Activated CD4-positive, alpha-beta T cell treated with anti-CD3 and anti-CD28 coated beads for 4 hours (primary cell): ENCODE measurements around the gene MICU1.
"Not testable (repeated sequence)": the region's sequence is repeated elsewhere in the genome, so short reads cannot be mapped to it uniquely, and the experiment has no call there.

Source experiments
- DNase-seq, 2 donors: peaks; one replicate each; pipeline ENCODE4 v3.0.0-alpha.2; 2020

The MICU1 gene

DNA sequence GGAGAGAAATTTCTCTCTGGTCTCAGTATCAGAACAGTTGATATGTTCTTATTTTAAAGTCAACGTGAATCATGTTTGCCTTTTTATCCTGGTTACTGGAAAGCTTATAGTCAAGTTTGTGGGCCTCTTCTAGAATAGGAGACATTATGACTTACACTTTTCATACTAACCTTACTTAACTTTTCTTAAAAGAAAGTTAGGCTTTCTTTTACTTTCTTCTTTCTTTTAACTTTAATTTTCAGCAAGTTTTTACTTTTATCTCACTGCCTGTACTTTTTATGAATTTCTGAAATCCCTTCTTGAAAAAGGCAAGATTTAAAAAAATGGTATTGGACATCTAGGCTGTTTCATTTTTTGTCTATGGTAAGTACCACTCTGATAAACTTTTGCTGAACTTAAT is 195.9 kb downstream of the MICU1 start:
- DNase-seq: no peak

GRCh38 chr10:72426986-72427385 is 198.9 kb downstream of the MICU1 start:
- DNase-seq: no peak

DNA sequence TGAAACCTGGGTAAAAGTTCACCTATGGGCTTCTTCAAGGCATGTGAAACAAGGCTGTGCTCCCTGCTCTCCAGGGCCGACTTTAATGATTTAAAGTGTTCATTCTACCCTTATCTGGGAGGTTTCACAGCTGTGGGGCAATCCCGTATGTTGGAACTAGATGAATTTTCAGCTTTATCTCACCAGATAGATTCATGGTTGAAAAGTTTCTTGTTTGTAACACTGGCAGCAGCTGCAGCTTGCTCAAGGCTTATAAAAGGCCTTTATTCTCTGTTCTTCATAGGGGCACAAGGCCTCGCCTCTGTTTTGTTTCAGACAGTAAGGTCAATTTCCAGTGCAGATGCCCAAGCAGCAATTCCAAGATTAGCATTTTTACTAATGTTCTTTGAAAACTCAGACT is 200.7 kb downstream of the MICU1 start:
- no peak for DNase-seq

GRCh38 chr10:72424561-72424960 is 201.3 kb downstream of the MICU1 start:
- no peak for DNase-seq

DNA sequence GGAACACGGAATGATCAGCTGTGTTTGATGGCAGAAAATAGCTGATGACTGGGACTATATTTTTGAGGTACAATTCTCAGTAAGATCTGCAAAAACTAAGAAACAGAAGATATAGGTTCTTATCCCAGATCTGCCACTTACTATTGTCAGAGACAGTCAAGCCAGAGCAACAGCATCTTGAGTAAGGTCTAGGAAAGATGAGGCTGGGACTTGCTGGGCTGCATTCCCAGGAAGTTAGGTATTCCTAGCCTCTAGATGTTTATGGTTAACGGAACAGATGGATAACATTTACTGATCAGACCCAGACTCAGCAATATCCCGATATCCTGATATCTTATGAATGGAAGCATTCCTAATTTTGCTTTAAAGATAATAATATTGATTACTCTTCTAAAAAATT is 202.5 kb downstream of the MICU1 start:
- no peak for DNase-seq

DNA sequence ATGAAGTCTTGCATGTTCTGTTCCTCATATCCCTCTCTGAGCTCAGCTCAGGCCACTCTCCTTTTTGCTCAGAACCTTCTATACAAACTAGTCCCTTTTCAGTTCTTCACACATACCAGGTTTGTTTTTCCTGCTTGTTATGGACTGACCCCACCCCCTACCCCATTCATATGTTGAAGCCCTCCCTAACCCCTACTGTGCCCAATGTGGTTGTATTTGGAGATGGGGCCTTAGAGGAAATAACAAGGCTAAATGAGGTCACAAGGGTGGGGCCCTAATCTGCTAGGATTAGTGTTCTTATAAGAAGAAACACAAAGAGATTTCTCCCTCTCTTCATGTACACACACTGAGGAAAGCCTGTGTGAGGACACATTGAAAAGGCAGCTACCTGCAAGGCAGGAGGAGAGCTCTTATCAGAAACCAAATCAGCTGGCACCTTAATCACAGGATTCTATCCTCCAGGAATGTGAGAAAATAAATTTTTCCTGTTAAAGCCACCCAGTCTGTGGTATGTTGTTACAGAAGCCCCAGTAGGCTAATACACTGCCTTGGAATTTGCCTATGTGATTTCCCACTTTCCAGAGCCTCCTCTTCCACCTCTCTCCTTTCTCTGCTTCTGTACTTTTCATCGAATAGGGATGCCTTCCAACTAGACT is 203.9 kb downstream of the MICU1 start:
- DNase-seq: no peak

DNA sequence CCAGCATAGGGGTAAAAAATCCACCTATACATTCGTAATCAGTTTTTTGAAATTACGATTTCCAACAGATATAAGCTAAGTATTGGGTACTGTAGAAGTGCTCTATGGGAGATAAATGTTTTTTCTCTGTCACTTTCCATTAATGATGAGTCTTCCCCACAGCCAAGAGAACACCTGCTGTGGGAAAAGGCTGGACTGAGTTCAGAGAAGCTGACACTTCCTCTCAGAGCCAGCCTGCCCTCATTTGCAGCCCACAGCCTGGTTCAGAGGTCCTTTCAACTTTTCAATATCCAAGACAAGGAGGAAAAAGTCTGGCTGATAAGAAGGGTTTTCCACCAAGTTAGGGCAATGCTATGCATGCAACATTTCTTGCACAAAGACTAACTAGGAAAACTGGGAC is 206.6 kb downstream of the MICU1 start:
- no peak for DNase-seq

DNA sequence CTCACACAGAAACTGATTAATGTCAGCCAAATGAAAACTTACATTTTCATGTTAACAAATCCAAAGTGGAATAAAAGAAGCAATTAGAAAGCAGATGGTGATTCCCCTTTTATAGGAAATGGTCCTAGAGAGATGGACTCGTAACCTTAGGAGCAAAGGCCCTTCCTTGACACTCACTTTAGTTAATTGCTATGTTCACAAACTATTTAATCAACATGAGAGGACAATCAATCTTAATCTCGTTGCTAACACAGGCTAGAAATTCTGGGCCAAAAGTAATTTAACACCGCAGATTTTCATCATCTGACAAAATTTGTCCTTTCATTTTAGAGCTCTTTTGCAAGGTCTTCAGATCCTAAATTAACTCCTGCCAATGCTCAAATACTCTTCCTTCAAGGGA is 207.2 kb downstream of the MICU1 start:
- DNase-seq: no peak

DNA sequence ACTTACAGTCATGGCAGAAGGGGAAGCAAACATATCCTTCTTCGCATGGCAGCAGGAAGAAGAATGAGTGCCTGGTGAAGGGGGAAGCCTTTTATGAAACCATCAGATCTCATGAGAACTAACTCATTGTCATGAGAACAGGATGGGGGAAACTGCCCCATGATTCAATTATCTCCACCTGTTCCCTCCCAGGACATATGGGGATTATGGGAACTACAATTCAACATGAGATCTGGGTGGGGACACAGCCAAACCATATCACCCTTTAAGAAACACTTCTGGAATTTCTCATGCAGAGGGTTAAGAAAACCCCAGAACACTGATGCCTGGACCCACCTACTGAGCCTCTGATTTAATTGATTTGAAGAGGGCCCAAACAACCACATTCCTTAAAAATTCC is 207.9 kb downstream of the MICU1 start:
- DNase-seq: no peak

DNA sequence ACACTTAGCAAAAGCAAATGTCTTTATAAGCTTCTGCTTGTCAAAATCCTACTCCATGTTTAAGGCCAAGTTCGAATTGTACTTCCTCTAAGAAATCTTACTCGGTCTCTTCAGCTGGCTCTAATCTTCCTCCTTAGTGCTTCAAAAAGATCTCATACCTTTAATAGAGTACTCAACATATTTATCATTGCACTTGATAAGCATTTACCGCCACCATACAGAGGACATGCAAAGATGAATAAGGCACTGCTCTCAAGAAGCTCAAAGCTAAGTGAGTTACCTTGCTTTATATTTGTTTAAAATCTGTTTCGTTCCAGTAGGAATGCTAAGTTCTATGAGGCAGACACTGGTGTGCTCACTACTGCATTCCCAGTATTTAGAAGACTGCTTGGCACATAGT is 209.2 kb downstream of the MICU1 start:
- DNase-seq: no peak

- DNase-seq: no peak
Measured at GRCh38 chr10:72414642-72415041, 211.2 kb downstream of the MICU1 start.

DNA sequence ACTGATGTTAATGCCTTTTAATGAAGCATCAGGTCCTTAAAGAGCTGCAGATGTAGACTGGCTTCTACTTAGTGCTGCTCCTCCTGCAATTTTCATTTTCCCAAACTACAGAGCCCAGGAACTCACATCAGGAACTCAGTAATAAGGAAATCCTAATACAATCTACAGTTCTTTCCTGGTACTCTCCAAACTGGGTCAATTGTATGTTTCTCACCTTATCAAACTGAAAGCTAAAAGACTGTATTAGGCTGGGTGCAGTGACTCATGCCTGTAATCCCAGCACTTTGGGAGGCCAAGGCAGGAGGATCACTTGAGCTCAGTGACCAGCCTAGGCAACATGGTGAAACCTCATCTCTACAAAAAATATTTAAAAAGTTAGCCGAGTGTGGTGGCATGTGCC is 216.7 kb downstream of the MICU1 start:
- DNase-seq: no peak

GRCh38 chr10:72407927-72408600 is 217.8 kb downstream of the MICU1 start:
- no peak for DNase-seq

DNA sequence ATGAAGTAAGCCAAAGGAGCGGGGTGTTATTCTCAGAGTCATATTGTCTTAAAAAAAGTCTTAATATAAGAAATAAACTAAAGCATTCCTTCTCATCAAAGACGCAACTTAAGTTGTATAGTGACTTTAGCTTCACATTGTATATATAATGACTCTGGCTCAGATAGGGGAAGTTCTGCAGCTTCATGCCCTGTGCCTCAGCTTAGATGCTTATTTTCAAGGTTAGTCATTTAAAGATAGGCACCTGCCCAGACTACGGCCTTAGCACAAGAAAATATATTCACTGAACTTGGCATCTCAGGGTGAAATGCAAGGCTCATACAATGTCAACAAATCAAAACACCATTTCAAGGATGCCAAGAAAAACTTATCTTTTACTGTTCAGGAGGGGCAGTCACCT is 218.4 kb downstream of the MICU1 start:
- DNase-seq: no peak

DNA sequence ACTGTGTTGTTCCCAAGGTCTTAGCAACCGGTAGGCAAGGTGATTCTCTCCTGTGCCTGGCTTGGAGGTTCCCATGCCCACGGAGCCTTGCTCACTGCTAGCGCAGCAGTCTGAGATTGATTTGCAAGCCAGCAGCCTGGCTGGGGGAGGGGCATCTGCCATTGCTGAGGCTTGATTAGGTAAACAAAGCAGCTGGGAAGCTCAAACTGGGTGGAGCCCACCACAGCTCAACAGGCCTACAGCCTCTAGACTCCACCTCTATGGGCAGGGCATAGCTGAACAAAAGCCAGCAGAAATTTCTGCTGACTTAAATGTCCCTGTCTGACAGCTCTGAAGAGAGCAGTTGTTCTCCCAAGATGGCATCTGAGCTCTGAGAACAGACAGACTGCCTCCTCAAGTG is 230.3 kb downstream of the MICU1 start:
- not testable (repeated sequence) for DNase-seq

- no peak for DNase-seq
Measured at GRCh38 chr10:72392571-72392970, 233.3 kb downstream of the MICU1 start.

- DNase-seq: no peak
Measured at GRCh38 chr10:72390764-72391163, 235.1 kb downstream of the MICU1 start.

DNA sequence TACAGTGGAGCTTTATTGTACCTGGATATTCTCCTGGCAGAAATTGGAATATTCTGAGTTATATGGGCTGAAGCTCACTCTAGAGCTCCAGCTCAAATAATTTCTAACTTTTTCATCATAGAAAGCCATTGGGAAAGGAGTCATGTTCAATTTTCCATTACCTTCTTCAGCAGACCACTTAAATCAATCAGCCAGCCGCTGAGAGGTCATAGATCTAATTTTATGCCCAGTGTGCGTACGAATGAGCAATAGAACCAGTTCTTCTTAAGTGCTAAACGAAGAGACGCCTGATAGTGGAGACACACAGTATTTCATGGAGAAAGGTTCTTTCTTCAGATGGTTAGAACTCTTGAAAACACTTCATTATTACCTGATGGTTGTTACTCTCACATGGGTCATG is 236.2 kb downstream of the MICU1 start:
- DNase-seq: no peak

- DNase-seq: no peak
Measured at GRCh38 chr10:72389014-72389413, 236.9 kb downstream of the MICU1 start.

DNA sequence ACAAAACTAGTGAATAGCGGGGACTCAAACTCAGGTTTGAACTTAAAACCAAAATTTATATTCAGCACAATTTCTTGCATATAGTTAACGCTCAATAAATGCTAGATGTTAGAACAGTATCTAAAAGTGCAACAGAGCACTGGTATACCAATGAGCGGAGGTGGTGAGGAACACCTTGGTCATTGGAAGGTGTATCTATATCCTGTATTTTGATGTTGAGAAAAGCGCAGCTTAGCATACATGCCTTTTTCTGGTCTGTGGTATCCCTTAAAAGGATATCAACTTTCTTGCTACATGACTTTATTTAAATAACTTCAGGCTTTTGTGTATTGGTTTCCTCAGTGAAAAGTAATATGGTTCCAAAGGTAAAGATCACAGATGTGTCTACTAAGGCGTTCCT is 237.8 kb downstream of the MICU1 start:
- no peak for DNase-seq

GRCh38 chr10:72386916-72387586 is 238.8 kb downstream of the MICU1 start:
- no peak for DNase-seq

DNA sequence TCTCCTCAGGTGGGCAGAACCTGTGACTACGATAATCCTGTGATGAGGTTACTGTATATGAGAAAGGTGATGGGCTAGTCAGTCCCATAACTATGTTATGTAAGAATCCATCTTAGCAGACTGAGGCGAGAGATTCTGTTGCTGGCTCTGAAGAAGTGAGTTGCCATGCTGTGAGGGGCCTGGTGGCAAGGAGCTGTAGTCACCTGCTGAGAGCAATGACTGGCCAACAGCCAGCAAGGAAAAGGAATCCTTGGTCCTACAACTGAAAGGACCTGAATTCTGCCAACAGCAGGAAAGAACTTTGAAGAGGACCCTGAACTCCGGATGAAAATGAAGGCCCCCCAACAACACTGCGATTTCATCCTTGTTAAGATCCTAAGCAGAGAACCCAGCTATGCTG is 240.2 kb downstream of the MICU1 start:
- DNase-seq: no peak

- not testable (repeated sequence) for DNase-seq
Measured at GRCh38 chr10:72384982-72385381, 240.9 kb downstream of the MICU1 start.

GRCh38 chr10:72379776-72380175 is 246.1 kb downstream of the MICU1 start:
- DNase-seq: no peak
